ENCODE results near the gene ATP13A2.
"Not testable (repeated sequence)": the region's sequence is repeated elsewhere in the genome, so short reads cannot be mapped to it uniquely, and the experiment has no call there.

ATP13A2 gene

DNA sequence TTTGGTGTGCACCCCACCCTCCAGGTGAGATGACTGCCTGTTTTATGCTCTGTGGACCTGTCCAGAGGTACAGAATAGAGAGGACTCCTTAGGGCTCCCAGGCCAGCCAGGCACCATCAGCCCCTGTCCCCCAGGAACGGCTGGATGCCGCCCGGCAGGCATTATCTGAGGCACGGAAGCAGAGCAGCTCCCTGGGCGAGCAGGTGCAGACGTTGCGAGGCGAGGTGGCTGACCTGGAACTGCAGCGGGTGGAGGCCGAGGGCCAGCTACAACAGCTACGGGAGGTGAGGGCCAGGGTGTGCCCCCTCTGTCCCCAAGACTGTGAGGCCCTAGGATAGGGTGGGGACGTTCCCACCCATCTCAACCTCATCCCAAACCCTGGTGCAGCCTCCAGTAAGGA lies 42.1 kb downstream of the ATP13A2 start:
- intact Hi-C loops (cut with DNase I), result no loop called here
- no peak for DNase-seq

DNA sequence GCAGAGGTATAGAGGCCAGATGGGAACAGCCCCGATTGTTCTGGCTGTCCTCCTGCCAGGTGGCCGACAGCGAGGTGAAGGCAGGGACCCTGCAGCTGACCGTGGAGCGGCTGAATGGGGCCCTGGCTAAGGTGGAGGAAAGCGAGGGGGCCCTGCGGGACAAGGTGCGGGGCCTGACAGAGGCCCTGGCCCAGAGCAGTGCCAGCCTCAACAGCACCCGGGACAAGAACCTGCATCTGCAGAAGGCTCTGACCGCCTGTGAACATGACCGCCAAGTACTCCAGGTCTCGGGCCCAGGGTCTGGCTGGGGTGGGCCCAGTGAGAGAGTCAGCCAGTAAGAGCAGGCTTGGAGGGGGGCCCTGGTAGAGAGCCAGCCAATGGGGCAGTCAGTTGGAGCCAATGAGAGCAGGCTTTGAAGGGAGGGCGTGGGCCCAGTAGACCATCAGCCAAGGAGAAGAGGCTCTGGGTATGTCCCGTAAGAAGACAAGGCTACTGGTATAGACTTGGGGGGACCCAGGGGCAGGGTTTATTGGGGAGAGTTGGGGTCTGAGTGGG lies 42.6 kb downstream of the ATP13A2 start:
- DNase-seq, result no peak
- intact Hi-C loops (cut with DNase I), result no loop called here

DNA sequence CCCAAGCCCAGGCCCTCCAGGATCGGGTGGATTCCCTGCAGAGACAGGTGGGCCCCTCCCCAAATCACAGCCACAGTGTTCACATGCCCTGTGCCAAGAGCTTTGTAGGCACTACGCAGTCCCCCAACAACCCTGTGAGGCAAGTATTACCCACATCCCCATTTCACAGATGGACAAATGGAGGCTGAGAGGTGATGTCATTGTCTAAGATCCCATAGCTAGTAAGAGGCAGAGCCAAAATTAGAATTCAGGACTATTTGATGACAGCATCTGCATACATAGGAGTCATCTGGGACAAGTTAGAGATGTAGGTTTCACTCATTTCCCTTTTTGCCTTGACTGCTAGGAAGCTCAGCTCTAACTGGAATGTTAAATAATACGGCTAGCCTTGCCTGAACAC lies 43.4 kb downstream of the ATP13A2 start:
- no peak for DNase-seq
- intact Hi-C loops (cut with DNase I), result no loop called here

DNA sequence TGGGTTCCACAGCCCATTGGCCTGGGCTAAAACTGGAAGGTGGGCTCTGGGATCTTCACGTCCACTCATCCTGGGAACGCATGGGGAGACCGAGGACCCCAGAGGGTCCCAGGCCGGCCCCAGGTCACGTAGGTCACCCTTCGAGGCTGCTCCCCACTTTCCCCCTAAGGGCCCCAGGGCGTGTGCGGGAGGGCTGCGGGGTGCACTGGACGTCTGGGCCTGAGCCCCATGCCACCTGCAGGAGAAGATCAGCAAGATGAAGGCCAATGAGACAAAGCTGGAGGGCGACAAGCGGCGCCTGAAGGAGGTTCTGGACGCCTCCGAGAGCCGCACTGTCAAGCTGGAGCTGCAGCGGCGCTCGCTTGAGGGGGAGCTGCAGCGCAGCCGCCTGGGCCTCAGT lies 43.8 kb downstream of the ATP13A2 start:
- DNase-seq, result no peak
- intact Hi-C loops (cut with DNase I), result no loop called here

DNA sequence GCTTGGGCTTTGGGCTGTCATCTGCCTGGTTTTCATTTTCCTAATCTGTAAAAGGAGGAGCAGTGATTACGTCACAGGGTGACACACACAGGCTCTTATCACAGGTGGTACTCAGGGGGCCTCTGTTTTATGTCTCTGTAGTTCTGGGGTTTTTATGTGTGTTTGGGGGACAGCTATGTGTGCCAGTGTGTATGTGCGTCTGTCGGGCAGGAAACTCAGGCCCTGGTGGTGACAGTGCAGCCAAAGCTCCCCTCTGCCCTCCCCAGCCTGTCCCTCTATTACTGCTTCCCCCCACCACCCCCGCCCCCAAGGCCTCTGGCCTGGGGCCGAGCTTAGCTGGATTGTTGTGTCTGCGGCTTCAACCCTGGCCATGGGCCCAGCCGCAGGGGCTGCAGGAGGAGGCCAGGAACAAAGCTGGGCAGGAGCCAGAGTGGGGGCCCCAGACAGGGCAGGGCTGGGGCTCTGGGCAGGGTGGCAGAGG lies 44.6 kb downstream of the ATP13A2 start:
- intact Hi-C loops (cut with DNase I), result no loop called here
- peak in 40 of 42 donors; percentile 21 to 72 (median 54) for DNase-seq

DNA sequence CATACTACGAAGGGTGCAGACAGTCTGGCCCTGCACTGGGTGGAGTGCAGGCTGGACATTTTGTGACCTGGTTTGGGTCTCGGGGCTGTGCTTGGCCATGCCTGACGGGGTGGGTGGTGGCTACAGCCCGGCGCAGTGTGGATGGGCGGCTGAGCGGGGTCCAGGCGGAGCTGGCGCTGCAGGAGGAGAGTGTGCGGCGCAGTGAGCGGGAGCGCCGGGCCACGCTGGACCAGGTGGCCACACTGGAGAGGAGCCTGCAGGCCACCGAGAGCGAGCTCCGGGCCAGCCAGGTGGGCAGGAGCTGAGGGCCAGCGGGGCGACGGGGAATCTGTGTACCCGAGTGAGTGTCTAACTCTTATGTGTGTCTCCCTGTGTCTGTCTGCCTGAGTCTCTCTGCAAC lies 45.4 kb downstream of the ATP13A2 start:
- intact Hi-C loops (cut with DNase I), result no loop called here
- DNase-seq, result no peak

DNA sequence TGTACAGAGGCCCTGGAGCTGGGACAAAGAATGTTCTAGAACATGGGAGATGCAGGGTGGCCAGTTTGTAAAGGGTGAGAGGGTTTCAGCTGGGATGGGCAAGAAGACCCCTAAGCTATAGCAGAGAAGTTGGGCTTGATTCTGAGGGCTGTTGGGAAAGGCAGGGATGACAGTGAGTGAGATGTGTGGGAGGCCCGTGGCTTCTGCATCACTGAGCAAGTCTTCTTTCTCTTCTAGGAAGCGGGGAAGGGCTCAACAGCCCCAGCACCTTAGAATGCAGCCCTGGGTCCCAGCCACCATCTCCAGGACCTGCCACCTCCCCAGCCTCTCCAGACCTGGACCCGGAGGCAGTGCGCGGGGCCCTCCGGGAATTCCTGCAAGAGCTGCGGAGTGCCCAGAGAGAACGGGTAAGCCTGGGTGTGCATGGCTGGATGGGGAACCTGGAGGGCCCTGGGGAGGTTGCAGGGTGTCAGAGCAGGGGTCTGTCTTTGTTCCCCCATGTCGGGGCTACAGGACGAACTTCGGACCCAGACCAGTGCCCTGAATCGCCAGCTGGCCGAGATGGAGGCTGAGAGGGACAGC lies 46.2 kb downstream of the ATP13A2 start:
- DNase-seq, result peak in 6 of 42 donors; percentile 28 to 67 (median 48)
- intact Hi-C loops (cut with DNase I), result no loop called here

DNA sequence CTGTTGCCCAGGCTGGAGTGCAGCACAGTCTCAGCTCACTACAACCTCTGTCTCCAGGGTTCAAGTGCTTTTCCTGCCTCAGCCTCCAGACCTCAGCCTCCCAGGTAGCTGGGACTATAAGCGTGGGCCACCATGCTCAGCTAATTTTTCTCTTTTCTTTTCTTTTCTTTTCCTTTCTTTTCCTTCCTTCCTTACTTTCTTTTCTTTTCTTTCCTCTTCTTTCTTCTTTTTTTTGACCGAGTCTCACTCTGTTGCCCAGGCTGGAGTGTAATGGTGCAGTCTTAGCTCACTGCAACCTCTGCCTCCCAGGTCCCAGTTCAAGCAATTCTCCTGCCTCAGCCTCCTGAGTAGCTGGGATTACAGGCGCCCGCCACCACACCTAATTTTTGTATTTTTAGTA lies 47.6 kb downstream of the ATP13A2 start:
- intact Hi-C loops (cut with DNase I), result loop anchor here (5.0 kb wide), 1 partner anchor 83 kb away; no protein-coding TSS in a partner anchor
- not testable (repeated sequence) for DNase-seq

DNA sequence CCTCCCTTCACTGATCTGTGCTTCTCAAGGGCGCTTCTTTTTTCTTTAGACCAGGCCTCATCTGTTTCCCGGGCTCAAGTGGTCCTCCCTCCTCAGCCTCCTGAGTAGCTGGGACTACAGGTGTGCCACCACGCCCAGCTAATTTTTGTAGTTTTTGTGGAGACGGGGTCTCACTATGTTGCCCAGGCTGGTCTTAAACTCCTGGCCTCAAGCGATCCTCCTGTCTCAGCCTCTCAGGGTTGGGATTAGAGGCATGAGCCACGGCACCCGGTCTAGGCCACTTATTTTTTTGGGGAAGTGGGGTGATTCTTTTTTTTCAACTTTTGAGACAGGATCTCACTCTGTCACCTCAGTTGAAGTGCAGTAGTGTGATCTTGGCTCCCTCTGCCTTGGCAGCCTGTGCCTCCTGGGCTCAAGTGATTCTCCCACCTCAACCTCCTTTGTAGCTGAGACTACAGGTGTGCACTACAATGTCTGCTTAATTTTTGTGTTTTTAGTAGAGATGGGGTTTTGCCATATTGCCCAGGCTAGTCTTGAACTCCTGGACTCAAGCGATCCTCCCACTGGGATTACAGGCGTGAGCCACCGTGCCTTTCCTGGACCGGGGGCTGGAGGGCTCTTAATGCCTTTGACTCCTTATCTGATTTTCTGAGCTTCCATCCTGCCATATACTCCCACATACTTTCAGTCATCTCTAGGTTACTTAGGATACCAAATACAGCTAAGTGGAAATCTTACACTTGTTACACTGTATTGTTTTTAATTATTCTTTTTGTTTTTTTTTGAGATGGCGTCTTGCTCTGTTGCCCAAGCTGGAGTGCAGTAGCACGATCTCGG lies 50.2 kb downstream of the ATP13A2 start:
- intact Hi-C loops (cut with DNase I), result loop anchor here (5.0 kb wide), 1 partner anchor 86 kb away; no protein-coding TSS in a partner anchor
- no peak for DNase-seq

DNA sequence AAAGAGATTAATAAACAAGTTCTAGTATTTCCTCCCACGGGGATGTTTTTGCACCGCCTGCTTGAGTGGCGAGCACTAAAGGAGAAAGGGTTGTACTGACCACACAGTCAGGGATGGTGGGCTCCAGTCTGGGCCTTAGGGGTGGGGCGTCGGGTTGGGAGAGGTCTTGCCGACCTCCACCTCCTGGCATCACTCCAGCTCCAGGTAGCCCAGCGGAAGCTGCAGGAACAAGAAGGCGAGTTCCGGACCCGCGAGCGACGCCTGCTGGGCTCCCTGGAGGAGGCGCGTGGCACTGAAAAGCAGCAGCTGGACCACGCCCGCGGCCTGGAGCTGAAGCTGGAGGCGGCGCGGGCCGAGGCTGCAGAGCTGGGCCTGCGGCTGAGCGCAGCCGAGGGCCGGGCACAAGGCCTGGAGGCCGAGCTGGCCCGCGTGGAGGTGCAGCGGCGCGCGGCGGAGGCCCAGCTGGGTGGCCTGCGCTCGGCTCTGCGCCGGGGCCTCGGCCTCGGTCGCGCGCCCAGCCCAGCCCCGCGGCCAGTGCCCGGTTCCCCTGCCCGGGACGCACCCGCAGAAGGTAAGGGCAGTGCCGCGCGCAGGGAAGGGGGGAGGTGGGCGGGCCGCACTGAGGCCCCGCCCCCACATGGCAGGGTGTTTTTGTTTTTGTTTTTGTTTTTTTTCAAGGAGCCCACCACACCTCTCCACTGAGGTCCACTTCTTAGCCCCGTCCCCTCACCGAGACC lies 51.0 kb downstream of the ATP13A2 start:
- DNase-seq, result peak in 40 of 42 donors; percentile 11 to 79 (median 59)
- intact Hi-C loops (cut with DNase I), result loop anchor here (5.0 kb wide), 1 partner anchor 87 kb away; no protein-coding TSS in a partner anchor

DNA sequence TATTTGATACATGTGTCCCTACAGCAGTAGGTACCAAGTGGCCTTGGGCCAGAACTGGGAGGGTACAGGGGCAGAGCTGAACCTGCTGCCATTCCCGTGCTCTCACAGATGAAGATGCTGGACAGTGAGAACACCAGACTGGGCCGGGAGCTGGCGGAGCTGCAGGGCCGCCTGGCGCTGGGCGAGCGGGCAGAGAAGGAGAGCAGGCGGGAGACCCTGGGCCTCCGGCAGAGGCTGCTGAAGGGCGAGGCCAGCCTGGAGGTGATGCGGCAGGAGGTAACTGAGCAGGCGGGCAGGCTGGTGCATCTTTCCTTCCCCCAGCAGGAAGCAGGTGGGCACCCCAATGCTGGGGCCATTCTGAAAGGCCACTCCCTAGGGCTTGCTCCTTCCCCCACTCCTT lies 53.3 kb downstream of the ATP13A2 start:
- DNase-seq, result no peak
- intact Hi-C loops (cut with DNase I), result no loop called here

DNA sequence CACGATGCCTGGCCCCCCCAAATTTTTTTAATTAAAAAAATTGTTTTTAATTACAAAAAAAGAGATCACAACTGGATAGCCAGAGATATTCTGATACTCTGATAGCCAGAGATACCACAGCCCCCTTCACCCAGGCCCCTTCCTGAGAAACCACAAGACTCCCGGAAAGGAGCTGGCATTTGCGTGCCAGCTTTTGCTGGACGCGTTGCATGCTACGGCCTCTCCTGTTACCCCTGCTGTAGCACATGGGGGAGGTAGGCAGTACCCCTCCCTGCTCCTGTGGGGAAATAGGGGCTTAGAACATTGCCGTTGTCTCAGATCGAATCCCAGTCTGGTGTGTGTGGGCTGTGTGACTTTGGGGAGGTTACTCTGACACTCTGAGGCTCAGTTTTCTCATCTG lies 54.0 kb downstream of the ATP13A2 start:
- no peak for DNase-seq
- intact Hi-C loops (cut with DNase I), result no loop called here

DNA sequence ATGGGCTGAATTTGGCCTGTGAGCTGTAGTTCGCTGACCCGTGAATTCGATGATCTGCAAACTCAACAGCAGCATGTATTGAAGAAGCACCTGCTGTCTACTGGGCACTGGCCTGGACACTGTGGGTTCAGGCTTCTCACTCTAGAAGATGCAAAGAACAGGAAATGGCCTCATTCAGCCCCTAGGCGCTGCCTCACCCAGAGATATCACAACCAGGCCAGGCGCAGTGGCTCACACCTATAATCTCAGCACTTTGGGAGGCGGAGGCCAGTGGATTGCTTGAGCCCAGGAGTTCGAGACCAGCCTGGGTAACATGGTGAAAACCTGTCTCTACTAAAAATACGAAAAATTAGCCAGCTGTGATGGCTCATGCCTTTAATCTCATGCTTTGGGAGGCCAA lies 55.0 kb downstream of the ATP13A2 start:
- no peak for DNase-seq
- intact Hi-C loops (cut with DNase I), result no loop called here

DNA sequence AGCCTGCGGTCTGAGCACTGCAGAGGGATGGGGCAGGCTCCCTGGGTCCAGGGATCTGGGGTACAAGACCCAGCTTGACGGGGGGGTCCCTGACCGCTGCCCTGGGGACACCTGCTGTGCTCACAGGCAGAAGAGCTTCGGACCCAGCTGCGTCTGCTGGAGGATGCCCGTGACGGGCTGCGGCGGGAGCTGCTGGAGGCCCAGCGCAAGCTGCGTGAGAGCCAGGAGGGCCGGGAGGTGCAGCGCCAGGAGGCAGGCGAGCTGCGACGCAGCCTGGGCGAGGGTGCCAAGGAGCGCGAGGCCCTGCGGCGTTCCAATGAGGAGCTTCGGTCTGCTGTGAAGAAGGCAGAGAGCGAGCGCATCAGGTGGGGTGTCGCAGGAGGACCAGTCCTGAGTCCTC lies 56.5 kb downstream of the ATP13A2 start:
- DNase-seq, result no peak
- intact Hi-C loops (cut with DNase I), result no loop called here

DNA sequence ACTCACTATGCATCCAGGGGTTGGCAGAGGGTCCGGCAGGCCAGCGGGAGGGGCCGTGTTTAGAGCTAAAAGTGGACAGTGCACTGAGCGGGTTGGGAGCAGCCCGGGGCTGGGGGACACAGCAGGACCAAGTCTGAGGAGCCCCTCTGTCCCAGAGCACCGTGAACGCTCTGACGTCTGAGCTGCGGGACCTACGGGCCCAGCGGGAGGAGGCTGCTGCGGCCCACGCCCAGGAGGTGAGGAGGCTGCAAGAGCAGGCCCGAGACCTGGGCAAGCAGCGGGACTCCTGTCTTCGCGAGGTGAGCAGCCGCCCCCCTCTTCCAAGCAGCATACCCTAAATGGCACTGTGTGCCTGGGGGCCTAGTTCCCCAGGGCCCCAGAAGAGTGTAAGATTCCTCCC lies 57.1 kb downstream of the ATP13A2 start:
- DNase-seq, result no peak
- intact Hi-C loops (cut with DNase I), result no loop called here

DNA sequence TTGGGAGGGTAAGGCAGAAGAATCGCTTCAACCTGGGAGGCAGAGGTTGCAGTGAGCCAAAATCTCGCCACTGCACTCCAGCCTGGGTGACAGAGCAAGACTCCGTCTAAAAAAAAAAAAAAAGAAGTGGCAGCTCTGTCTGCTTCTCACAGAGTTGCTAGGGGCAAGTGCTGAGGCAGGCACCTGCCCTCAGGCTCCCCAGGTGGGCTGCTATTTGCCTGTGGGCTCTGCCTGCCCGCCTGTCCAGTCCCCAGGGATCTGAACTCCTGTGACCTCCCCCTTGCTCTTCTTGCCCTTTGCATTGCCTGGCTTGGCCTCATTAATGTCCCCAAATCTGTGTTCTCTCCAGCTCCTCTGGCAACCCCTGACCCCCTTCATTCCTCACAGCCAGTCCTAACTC lies 59.4 kb downstream of the ATP13A2 start:
- intact Hi-C loops (cut with DNase I); DNase-seq: not testable (repeated sequence)

DNA sequence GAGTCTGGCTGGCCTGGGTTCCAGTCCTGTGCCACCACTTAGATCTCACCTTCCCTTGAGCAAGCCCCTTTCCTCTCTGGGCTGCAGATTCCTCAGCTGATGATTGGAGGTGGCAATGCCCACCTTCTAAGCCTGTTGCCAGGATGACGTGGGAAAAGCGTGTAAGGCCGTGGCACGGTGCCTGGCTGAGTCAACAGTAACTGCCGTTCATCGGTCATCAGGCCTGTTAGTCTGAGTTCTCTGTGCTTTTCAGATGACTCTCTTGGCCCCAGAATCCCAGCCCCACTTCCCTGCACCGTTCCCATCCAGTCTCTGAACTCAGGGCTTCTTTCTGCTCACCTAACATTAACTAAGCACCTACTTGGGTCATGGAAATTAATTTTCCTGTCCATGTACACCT lies 62.7 kb downstream of the ATP13A2 start:
- intact Hi-C loops (cut with DNase I), result not testable (repeated sequence)

DNA sequence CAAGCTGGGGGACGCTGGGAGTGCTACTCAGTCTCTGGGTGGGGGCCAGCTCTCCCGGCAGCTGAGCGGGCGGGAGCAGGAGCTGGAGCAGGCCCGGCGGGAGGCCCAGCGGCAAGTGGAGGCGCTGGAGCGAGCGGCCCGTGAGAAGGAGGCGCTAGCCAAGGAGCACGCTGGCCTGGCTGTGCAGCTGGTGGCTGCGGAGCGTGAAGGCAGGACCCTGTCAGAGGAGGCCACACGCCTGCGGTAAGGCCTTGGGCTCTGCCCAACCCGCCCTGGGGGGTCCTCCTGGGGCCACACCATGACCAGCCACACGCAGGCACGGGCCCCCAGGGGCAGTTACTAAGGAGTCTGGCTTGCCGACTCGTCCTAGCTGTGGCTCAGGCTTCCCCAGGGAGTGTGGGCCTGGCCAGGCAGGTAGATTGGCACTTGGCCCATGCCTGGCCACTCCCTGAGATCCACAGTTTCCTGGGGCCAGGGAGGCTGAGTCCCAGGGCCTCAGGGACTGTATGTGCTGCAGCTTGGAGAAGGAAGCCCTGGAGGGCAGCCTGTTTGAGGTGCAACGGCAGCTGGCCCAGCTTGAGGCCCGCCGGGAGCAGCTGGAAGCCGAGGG lies 63.3 kb downstream of the ATP13A2 start:
- intact Hi-C loops (cut with DNase I), result loop anchor here (1.0 kb wide), 1 partner anchor 326 kb away; no protein-coding TSS in a partner anchor
- not testable (repeated sequence) for DNase-seq

More for the DNA sequence above, 62.7 kb downstream of the ATP13A2 start:
- DNase-seq, result not testable (repeated sequence)

DNA sequence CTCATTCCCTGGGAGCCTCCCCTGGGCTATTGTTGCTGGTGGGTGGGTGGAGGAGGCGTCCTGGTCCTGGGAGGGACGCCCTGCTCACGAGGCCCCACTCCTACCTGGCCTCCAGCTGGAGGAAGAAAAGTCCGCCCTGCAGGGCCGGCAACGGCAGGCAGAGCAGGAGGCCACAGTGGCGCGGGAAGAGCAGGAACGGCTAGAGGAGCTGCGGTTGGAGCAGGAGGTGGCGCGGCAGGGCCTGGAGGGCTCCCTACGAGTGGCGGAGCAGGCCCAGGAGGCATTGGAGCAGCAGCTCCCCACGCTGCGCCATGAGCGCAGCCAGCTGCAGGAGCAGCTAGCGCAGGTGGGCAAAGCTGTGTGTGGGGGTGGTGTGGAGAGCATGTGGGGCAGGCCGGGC lies 65.1 kb downstream of the ATP13A2 start:
- intact Hi-C loops (cut with DNase I), result no loop called here
- no peak for DNase-seq

All from head of caudate nucleus (tissue), 42 donors.